Bronchial epithelial cell (primary cell): ENCODE measurements around the gene CTNND2. TPM values are rescaled to one million over a fixed set of nuclear protein-coding genes. Genes with fewer than 3 reads are reported as not detected.

Experiments used
- DNase-seq: peaks from one replicate; pipeline ENCODE4 v3.0.0-alpha.2; 2010; ENCODE audit warnings: low read depth
- FAIRE-seq: peaks from 2 replicates; lab custom pipeline; 2011; peaks lifted over from hg19 to GRCh38; lab: Jason Lieb, UNC
- H3K27me3 ChIP-seq: 2 replicates; pipeline ENCODE4 v1.5.1; 2011; ENCODE audit warnings: low read length; ENCODE audit not compliant: control insufficient read depth, insufficient read depth
- H3K36me3 ChIP-seq: 2 replicates; pipeline ENCODE4 v1.5.1; 2011; ENCODE audit warnings: low read length; ENCODE audit not compliant: control insufficient read depth, insufficient read depth
- H3K4me3 ChIP-seq: 2 replicates; pipeline ENCODE4 v1.5.1; 2011; ENCODE audit warnings: mild to moderate bottlenecking, low read depth, low read length, control low read depth
- CTCF ChIP-seq: IDR thresholded peaks from 2 replicates; pipeline ENCODE4 v1.5.1; 2011; ENCODE audit warnings: mild to moderate bottlenecking, moderate library complexity, low read length, control low read depth, inconsistent platforms; ENCODE audit not compliant: insufficient read depth, severe bottlenecking
- total RNA-seq: library from RNA; depleted of rRNA; stranded (reverse); fragments of >200 nt; gene quantifications from 2 replicates; pipeline ENCODE4 v1.2.1, GENCODE V29; 2014

The CTNND2 gene
- total RNA-seq, 1 donor from 2014 or later: not detected

- no peak overlapping the region for H3K4me3 ChIP-seq
- H3K27me3 ChIP-seq: no peaks in the 10 kb centered on the region
- no peak for FAIRE-seq
- no peak for DNase-seq
- H3K36me3 ChIP-seq: no peaks in the 10 kb centered on the region
- no peak for TF ChIP-seq CTCF
Observed at GRCh38 chr5:10977011-10977410, 927.2 kb downstream of the CTNND2 start.

DNA sequence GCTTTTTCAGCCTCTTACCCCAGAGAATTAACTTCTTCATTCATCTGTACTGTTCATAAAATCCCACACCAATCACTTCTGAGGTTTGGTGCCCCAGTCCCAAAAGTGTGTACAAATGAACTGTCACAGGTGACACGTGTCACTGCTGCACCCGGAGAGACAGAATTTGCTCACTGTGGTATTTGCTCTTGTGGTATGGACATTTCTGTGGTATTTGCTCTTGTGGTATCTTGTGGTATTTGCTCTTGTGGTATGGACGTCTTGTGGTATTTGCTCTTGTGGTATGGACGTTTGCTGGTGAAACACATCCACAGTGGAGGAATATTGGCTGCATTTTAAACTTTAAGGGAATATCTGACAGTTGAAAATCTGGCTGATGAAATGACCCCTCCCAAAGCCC lies 928.3 kb downstream of the CTNND2 start:
- Histone ChIP-seq H3K27me3 (no peaks in the 10 kb centered on the region), H3K4me3 (no peak overlapping the region), H3K36me3 (no peaks in the 10 kb centered on the region)
- DNase-seq: no peak
- no peak for FAIRE-seq
- TF ChIP-seq CTCF: no peak

- FAIRE-seq: no peak
Observed at GRCh38 chr5:10974850-10975249, 929.4 kb downstream of the CTNND2 start.

GRCh38 chr5:10973316-10973715 lies 930.9 kb downstream of the CTNND2 start:
- FAIRE-seq (no peak), DNase-seq (no peak)
- no peaks in the 10 kb centered on the region for H3K27me3 ChIP-seq
- H3K36me3 ChIP-seq: no peaks in the 10 kb centered on the region
- no peak overlapping the region for H3K4me3 ChIP-seq
- TF ChIP-seq CTCF: no peak

More at GRCh38 chr5:10974850-10975249, 929.4 kb downstream of the CTNND2 start:
- Histone ChIP-seq H3K4me3 (no peak overlapping the region), H3K27me3 (no peaks in the 10 kb centered on the region), H3K36me3 (no peaks in the 10 kb centered on the region)
- no peak for TF ChIP-seq CTCF
- no peak for DNase-seq

GRCh38 chr5:10969684-10970180 lies 934.5 kb downstream of the CTNND2 start:
- no peak for TF ChIP-seq CTCF
- Histone ChIP-seq H3K36me3 (no peaks in the 10 kb centered on the region), H3K4me3 (no peak overlapping the region), H3K27me3 (no peaks in the 10 kb centered on the region)
- DNase-seq (no peak), FAIRE-seq (peak; percentile 7)

GRCh38 chr5:10964806-10965205 lies 939.4 kb downstream of the CTNND2 start:
- no peak for TF ChIP-seq CTCF
- Histone ChIP-seq H3K4me3 (no peak overlapping the region), H3K36me3 (no peaks in the 10 kb centered on the region), H3K27me3 (no peaks in the 10 kb centered on the region)
- no peak for DNase-seq
- no peak for FAIRE-seq
